ENCODE data around the gene CDX1. TPM values are rescaled to one million over a fixed set of nuclear protein-coding genes. Genes with fewer than 3 reads are reported as not detected.

Gene CDX1
- total RNA-seq, 2 donors from 2014 or later = not detected

DNA sequence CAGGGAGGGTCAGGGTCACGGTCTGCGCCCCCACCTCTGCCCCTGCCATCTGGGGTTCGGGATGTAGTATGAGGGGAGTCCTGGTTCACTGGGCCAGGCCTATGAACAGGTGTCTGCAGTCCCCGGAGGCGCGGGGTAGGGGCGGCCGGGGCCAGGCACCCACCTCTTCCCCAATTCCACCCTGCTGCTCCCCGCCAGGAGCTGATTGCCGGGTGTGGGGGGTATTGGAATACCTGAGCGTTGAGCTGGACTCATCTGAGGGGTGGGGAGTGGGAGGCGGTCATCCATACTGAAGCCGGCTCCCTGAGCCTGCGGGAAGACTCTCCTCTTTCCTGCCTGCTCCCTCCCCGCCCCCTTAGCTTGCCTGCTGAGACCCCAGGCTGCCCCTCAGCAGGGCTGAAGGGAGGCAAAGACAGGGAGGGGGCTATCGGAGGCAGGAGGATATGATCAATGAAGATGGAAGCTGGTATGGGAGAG lies 24.0 kb downstream of the CDX1 start:
- Histone ChIP-seq H3K36me3 (ENCODE audit: control insufficient read depth, insufficient read depth, low read length) (no peaks in the 10 kb centered on the region), H3K4me1 (ENCODE audit: control insufficient read depth, insufficient read depth, low read length) (no peaks in the 10 kb centered on the region), H3K4me3 (ENCODE audit: low read length) (peak overlapping the region; percentile 41), H3K27me3 (ENCODE audit: control insufficient read depth, insufficient read depth, low read length, poor library complexity, severe bottlenecking) (peaks cover 77% of the 10 kb centered on the region), H3K9me3 (ENCODE audit: control insufficient read depth, low read length) (no peaks in the 10 kb centered on the region), H3K27ac (ENCODE audit: low read depth, low read length) (no peak overlapping the region), H3K9ac (ENCODE audit: extremely low read depth, low read length, poor library complexity, severe bottlenecking) (no peak overlapping the region)
- H3K36me3 Mint-ChIP-seq (ENCODE audit: low read depth) = no peaks in the 10 kb centered on the region
- DNase-seq = no peak
- peaks cover 91% of the 10 kb centered on the region for H3K27me3 Mint-ChIP-seq (ENCODE audit: insufficient read depth)
- no peaks in the 10 kb centered on the region for H3K9me3 Mint-ChIP-seq
- H3K4me3 Mint-ChIP-seq = no peak overlapping the region
- no peak overlapping the region for H3K27ac Mint-ChIP-seq
- WGBS, 2 experiments (ENCODE audit: insufficient coverage in 1 of 2, insufficient read length in 1 of 2) = 40% methylated on average over 15 of the region's 16 CpGs; no CpG with 5 or more reads in 1 of the 2 experiments
- TF ChIP-seq, protein P1, sequence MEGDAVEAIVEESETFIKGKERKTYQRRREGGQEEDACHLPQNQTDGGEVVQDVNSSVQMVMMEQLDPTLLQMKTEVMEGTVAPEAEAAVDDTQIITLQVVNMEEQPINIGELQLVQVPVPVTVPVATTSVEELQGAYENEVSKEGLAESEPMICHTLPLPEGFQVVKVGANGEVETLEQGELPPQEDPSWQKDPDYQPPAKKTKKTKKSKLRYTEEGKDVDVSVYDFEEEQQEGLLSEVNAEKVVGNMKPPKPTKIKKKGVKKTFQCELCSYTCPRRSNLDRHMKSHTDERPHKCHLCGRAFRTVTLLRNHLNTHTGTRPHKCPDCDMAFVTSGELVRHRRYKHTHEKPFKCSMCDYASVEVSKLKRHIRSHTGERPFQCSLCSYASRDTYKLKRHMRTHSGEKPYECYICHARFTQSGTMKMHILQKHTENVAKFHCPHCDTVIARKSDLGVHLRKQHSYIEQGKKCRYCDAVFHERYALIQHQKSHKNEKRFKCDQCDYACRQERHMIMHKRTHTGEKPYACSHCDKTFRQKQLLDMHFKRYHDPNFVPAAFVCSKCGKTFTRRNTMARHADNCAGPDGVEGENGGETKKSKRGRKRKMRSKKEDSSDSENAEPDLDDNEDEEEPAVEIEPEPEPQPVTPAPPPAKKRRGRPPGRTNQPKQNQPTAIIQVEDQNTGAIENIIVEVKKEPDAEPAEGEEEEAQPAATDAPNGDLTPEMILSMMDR (conservative IDR thresholded peaks at IDR 0.05) = no peak
- H3K4me1 Mint-ChIP-seq = peaks cover 9% of the 10 kb centered on the region

DNA sequence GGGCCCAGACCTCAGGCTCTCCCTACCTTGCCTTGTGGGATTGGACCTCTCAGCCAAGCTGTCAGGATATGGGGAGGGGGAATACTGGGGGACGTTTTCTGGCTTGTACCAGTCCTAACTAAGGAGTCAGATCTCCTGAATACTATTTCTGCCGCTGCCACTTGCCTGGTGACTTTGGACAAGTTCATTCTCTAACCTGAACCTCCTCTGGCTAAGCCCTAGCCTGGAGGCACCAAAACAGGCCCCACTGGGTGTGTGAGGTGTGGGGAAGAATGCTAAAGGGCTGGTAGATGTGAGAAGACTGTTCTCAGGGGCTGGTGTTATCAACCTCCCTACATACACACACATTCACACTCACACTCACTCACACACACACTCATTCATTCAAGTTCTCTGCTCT lies 24.4 kb downstream of the CDX1 start:
- peaks cover 77% of the 10 kb centered on the region for H3K27me3 ChIP-seq (ENCODE audit: control insufficient read depth, insufficient read depth, low read length, poor library complexity, severe bottlenecking)
- no peak overlapping the region for H3K4me3 ChIP-seq (ENCODE audit: low read length)
- H3K9ac ChIP-seq (ENCODE audit: extremely low read depth, low read length, poor library complexity, severe bottlenecking) = no peak overlapping the region
- Mint-ChIP-seq H3K4me1 (peaks cover 5% of the 10 kb centered on the region), H3K9me3 (no peaks in the 10 kb centered on the region), H3K4me3 (no peak overlapping the region), H3K36me3 (ENCODE audit: low read depth) (no peaks in the 10 kb centered on the region), H3K27me3 (ENCODE audit: insufficient read depth) (peaks cover 89% of the 10 kb centered on the region), H3K27ac (no peak overlapping the region)
- 17 to 34% methylated on average over 1 to 2 of the region's 2 CpGs for WGBS, 2 experiments (ENCODE audit: insufficient coverage in 1 of 2, insufficient read length in 1 of 2)
- H3K9me3 ChIP-seq (ENCODE audit: control insufficient read depth, low read length) = no peaks in the 10 kb centered on the region
- H3K27ac ChIP-seq (ENCODE audit: low read depth, low read length) = no peak overlapping the region
- DNase-seq = no peak
- H3K4me1 ChIP-seq (ENCODE audit: control insufficient read depth, insufficient read depth, low read length) = no peaks in the 10 kb centered on the region
- TF ChIP-seq, protein P1 (conservative IDR thresholded peaks at IDR 0.05) = no peak
- H3K36me3 ChIP-seq (ENCODE audit: control insufficient read depth, insufficient read depth, low read length) = no peaks in the 10 kb centered on the region

DNA sequence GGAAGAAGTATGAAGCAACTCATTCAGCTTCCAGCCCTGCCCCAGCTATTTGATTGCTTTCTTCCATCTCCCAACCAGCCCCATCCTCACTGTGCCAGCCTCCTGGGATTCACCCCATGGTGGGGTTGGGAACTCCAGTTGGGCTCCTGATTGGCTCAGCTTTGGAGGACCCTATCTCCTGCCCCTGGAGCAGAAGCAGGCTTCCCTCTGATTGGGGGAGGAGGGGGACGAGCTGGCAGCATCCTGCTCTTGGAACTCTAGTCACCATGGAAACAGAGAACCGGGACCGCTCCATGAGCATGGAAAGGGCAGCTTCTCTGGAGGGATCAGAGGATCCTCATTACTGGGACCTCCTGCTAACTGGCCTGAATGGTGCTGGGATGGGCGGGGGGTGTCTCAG lies 25.9 kb downstream of the CDX1 start:
- TF ChIP-seq, protein P1 (conservative IDR thresholded peaks at IDR 0.05) = no peak

More for the DNA sequence above, 25.9 kb downstream of the CDX1 start:
- Mint-ChIP-seq H3K4me3 (no peak overlapping the region), H3K27me3 (ENCODE audit: insufficient read depth) (peaks cover 80% of the 10 kb centered on the region), H3K36me3 (ENCODE audit: low read depth) (no peaks in the 10 kb centered on the region), H3K4me1 (peaks cover 2% of the 10 kb centered on the region), H3K27ac (no peak overlapping the region), H3K9me3 (no peaks in the 10 kb centered on the region)
- peaks cover 62% of the 10 kb centered on the region for H3K27me3 ChIP-seq (ENCODE audit: control insufficient read depth, insufficient read depth, low read length, poor library complexity, severe bottlenecking)
- 79 to 92% methylated on average over 2 to 4 of the region's 4 CpGs for WGBS, 2 experiments (ENCODE audit: insufficient coverage in 1 of 2, insufficient read length in 1 of 2)
- no peak overlapping the region for H3K27ac ChIP-seq (ENCODE audit: low read depth, low read length)
- H3K9ac ChIP-seq (ENCODE audit: extremely low read depth, low read length, poor library complexity, severe bottlenecking) = no peak overlapping the region
- no peak for DNase-seq
- no peaks in the 10 kb centered on the region for H3K36me3 ChIP-seq (ENCODE audit: control insufficient read depth, insufficient read depth, low read length)
- H3K4me1 ChIP-seq (ENCODE audit: control insufficient read depth, insufficient read depth, low read length) = no peaks in the 10 kb centered on the region
- no peaks in the 10 kb centered on the region for H3K9me3 ChIP-seq (ENCODE audit: control insufficient read depth, low read length)
- H3K4me3 ChIP-seq (ENCODE audit: low read length) = no peak overlapping the region
